Measurements from ENCODE around the gene POMGNT2. TPM values are rescaled to one million over a fixed set of nuclear protein-coding genes. Genes with fewer than 3 reads are reported as not detected.

Gene POMGNT2
- 14.0 TPM for polyA plus RNA-seq (2013, experiment 1 of 2; ENCODE audit: insufficient read length)
- 15.2 TPM for polyA plus RNA-seq (2013, experiment 2 of 2; ENCODE audit: insufficient read length)

DNA sequence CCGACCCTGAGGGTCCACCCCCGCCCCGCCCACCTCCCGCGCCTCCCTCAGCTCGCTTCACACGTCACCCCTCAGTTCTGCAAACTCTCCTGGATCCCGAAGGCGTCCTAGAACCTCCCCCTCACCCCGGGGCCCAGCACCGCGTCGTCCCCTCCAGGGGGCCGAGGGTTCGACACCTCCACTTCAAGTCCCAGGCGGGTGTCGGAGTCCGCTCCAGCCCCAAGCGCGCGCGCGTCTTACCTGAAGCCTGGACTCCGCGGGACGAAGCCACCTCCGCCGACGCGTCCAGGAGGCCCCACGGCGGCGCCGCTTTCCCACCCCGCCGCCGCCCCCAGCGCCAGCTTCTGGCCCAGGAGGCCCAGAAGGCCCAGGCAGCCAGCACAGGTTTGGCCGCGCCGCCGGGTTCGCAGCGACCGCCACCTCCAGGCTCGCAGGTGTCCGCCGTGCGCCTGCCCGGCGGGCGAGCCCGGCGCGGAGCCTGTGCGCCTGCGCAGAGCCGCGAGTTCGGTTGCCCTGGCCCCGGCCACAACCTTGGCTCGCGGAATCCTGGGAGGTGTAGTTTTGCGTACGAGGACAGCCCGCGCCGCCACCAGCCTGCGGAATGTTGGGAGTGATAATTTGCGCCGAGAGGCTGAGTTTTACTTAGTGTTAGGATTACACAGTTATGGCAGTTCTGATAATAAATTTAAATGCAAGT is at the start of gene POMGNT2:
TSS of gene POMGNT2 (minus strand) at position 484 of the 697 bp plus-strand sequence. CDS start 24,648 bp downstream, outside the sequence.
- peak; percentile 85 for DNase-seq

DNA sequence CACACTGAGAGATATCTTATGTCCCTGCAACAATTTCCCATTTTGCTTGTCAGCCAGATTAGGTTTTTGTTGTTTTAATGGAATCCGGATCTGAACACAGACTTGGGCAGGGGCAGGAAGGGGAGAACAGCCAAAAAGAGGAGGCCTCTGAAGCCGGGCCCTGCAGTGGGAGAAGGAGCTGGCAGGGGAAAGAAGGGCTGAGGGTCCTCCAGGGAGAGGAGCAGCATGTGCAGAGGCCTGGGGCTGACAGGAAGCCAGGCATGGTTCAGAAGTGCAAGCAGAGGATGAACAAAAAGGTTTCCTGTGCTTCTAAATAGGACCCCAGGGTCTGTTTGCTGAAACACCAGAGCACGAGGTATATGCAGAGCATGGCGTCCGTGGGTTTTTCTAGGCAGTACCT is 49.1 kb upstream of the POMGNT2 start:
- DNase-seq, result no peak

DNA sequence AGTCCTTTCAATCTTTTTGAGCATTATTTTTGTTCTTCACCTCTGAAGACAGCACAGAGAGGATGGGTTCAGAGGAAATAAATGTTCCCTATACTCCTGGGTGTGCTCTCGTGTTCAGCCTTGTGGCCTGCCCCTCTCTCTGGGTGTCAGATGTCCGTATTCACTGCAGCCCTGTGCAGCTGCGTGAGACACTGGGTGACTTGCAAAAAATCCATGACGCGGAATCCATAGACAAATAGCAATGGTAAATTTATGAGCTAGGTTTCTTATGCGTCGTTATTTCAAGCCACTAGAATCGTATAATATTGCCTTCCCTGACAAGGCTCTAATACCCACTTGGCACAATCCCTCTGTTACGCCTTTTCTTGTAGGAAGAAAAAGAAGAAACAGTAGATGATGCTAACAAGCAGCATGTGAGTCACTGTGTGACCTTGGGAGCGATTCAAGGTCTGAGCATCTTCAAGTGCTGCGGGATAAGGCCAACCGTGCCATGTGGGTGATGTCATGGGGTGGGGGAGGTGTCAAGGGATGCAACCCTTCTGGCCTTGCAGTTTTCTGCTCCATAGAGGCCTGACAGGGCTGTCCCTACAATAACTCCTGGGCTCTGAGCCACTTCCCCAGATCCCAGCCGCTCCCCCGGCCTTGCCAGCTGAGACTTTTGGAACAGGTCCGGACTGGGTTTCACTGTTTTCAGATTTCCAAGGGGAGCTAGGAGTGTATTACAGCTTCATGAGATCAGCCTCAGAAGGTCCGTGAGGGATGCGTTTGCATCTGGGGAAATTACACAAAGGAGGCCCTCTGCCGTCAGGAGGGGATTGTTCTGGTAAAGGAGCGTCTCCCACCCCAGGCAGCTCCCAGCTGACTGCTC is 47.6 kb upstream of the POMGNT2 start:
- peak; percentile 62 for DNase-seq

DNA sequence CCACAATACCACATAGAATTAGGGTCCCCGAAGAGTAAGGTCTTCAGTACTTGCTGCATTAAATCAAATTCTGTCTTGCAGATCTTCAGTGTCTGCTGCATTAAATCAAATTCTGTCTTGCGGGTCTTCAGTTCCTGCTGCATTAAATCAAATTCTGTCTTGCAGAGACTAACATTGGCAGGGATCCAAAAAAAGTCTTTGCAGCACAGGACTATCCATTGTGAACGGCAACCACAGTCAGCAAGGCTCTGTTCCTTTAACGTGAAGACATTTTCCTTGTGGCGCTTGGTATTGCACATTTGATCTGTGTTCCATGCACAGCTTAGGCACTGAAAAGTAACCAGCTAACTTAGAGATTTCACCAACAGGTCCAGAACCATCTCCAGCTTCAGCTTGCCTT is 46.8 kb upstream of the POMGNT2 start:
- DNase-seq, result peak; percentile 5

DNA sequence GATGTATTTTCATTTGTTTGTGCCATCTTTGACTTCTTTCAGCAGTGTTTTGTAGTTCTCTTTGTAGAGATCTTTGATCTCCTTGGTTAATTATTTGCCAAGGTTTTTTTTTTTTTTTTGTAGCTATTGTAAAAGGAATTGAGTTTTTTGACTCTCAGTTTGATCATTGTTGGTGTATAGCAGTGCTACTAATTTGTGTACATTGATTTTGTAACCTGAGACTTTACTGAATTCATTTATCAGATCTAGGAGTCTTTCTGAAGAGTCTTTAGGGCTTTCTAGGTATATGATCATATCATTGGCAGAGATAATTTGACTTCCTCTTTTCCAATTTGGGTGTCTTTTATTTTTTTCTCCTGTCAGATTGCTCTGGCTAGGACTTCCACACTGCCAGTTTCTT is 42.2 kb upstream of the POMGNT2 start:
- no peak for DNase-seq

DNA sequence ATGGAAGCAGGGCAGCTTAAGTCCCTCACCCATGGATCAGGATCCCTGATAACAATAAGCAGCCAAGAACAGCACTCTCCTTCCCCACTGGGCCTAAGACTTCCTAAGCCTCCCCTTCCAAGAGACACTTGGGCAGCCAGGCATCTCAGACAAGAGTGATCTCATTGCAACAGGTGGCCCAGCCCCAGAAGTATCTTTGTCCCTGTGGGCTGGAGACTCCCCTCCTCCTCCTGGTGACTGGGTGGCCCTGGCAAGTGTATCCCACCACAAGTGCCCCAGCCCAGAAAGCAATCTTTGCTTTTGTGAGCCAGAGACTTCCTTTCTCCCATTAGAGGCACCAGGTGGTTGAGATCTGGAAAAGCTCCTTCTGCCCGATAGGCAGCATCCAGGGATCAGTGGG is 40.7 kb upstream of the POMGNT2 start:
- DNase-seq, result no peak

DNA sequence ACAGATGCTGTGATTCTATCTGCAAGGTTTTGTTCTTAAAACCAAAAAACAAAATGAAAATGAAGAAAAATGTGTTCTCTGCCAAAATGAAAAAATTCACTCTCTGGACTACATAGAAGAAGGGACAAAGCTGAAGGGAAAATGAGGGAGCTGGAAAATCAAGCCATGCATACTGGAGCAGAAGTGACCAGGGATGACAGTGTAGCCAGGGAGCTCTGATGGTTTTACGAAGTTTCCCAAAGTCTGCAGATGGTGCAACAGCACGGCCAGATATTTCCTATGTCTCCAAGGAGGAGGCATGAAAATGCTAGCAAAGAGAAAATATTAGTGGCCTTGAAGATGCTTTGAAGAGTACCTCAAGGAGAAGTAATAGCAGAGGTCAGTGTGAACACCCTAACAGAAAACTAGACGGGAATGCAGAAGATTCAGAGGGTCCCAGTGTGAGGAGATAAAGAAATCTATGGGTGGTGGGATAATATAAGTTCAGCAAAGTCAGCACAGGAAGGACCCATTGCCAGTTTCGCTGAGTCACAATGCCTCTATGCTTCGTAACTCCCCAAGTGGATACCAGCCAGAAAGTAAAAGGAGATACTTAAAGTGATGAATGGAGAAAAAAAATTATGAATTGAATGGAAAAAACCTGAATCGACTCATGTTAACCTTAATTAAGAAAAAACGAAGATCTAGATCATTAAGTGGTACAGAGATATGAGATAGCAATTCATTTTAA is 39.0 kb upstream of the POMGNT2 start:
- DNase-seq, result no peak

DNA sequence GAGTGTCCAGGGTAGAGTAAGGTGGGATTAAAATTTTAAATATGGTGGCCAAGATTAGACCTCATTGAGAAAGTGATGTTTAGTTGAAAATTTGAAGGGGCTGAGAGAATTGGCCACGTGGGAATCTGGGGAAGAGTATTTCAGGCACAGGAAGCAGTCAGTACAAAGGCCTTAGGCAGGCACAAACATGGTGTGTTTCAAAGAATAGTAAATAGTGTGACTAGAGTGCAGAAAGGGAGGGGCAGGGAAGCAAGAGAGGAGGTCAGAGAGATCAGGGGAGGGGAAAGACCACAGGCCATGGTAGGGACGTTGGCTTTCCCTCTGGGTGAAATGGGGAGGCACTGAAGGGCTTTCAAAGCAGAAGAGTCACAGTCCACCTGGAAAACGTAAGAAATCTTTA is 36.6 kb upstream of the POMGNT2 start:
- no peak for DNase-seq

DNA sequence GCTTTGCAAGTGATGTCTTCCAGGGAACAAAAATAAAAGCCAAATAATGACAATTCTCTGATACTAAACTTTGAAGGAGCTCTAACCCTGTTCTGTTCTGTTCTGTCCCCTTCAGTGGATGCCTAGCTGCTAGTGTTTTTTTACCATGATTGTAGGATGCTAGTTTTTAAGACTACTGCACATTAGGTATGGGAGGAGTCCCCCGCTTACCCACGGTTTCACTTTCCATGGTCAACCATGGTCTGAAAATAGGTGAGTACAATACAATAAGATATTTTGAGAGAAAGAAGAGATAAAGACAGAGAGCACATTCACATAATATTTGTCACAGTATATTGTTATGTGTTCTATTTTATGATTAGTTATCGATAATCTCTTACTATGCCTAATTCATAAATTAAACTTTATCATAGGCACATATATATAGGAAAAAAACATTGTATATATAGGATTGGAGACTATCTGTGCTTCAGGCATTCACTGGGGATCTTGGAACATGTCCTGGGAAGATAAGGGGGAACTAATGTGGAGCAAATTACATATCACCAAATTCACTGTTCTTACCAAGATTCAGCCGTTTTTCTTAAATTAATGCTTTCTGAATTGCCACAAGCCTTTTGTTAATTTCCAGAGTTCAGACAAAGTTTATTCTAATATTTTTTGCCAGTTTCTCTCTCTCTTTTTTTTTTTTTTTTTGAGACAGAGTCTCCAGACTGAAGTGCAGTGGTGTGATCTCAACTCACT is 32.8 kb upstream of the POMGNT2 start:
- DNase-seq, result no peak

DNA sequence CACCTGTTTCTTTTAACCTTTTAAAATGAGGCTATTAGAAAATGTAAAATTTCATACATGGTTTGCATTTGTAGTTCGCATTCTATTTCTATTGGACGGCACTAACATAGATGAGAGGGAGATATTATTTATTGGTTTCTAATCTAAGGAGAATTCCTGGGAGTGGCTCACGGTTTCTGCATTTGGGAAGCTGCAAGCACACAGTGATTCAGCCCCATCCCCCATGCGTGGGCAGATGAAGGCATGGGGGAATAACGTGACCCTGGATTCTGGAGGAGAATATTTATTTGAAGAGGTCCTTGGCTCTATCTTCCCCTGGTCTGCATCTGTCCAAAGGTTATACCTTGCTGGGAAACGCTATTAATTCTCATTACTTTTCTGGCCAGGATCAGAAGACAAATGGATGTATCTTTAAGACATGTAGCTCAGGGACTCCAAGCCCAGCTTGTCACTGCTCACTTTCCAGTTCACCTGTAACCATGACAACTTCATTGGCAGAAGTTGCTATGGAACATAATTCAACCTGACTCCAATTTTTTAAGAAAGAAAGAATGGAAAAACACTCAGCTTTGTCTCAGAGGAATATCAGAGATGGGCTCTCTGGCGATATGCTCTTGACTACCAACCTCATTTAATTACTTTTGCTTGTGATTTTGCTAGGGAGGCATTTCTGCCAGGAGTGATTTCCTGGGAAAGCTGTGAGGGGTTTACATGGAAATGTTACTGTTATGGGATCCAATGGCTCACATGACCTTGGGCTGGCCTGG is 27.2 kb upstream of the POMGNT2 start:
- no peak for DNase-seq

DNA sequence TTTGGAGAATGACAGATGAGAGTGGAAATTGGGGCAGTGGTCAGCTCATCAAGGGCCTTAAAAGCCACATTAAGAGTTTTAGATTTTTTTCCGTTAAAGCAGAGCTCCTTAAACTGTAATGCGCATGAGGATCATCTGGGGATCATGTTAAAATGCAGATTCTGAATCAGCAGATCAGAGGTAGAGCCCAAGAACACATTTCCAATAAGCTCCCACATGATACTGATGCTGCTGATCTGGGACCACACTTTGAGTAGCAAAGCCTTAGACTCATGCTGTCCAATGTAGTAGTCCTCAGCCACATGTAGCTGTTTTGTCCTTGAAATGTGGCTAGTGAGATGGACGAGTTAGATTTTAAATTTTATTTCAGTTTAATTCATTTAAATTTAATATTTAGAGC is 26.3 kb upstream of the POMGNT2 start:
- no peak for DNase-seq

DNA sequence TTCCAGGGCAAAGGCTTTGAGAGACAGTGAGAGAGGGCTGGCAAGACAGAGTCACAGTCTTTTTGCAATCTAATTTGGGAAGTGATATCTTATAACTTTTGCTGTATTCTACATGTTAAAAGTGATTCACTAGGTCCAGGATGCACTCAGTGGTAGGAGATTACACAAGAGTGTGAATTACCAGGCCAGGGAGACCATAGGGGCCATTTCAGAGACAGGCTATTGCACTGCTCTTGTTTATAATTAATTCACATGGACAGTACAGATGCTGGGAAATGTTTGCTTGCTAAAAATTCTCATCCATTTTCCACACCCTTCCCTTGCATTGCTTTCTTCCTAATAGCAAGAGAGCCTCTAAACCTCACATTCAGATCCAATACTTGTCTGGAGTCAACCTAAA is 22.6 kb upstream of the POMGNT2 start:
- no peak for DNase-seq

DNA sequence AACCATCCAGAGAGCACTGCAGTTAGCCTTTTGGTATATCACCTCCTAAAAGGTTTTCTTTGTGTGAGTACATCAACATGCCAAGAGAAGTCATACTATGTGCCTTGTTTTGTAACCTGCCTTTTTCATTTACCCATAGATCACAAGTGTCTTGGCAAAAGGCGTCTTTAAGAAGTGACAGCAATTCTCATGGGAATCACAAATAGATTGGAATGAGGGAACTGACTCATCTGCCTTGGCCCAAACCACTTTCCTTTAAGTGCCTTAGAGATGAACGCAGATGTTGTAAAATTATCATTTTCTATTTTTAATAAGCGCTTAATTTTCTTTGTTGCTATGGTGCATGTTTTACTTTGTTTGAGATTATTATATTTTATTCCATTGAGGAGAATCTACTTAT is 20.7 kb upstream of the POMGNT2 start:
- no peak for DNase-seq

DNA sequence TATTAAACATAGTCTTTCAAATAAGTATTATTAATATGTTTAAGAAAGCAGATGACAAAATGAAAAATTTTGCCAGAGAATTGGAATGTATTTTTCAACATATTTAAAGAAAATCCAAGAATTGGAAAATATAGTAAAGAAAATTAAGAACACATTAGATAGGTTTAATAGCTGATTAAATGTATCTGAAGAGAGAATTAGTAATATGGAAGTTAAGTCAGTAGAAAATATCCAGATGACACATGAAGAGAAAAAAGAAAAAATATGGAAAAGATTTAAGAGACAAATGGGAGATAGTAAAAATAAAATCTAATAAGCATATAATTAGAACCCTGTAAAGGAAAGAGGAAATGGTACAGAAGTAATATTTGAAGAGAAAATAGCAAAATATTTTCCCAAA is 18.0 kb upstream of the POMGNT2 start:
- no peak for DNase-seq

DNA sequence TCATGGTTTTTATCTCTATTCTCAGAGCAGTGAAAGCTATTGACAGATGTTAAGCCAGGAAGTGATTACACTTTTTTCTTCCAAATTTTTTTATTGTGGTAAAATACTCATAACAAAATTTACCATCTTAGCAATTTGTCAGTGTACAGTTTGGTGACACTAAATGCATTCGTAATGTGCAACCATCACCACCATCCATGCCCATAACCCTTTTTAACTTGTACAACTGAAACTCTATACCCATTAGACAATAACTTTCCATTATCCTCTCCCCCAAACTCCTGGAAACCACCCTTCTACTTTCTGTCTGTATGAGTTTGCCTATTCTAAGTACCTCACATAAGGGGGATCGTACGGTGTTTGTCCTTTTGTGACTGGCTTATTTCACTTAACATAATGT is 15.1 kb upstream of the POMGNT2 start:
- DNase-seq, result no peak

DNA sequence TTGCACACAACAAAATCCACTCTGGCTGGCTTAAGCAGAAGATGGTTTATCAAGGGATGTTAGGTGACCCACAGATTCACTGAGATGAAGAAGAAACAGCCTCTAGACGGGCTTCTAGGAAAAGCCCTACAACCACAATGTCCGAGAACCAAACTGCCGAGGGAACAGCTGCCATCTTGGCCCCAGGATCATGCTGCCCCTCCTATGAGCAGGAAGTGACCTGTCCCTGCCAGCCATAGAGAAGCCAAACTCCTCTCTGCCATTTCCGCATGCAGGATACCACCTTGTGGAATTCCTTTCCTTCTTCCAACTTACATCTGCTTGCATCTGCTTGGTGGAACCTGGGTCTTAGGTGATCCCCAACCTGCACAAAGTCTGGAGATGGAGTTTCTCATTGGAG is 11.4 kb upstream of the POMGNT2 start:
- no peak for DNase-seq

DNA sequence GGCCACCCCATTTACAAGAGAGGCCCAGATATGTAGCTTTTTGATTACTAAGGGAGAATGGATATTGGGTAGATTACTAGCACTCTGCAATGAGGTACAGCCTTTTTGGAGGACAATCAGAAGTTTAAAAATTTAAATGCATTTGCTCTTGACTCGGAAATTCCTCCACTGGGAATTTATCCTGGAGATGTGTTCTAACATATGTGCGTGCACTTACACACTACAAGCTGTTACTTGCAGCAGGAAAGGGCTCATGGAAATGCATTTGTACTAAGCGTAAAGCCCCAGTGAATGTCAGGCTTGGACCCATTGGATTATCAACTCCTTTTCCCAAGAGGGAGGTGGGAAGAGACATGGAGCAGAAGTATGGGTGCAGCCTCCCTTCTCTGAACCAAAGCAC is 7.8 kb upstream of the POMGNT2 start:
- DNase-seq, result no peak

DNA sequence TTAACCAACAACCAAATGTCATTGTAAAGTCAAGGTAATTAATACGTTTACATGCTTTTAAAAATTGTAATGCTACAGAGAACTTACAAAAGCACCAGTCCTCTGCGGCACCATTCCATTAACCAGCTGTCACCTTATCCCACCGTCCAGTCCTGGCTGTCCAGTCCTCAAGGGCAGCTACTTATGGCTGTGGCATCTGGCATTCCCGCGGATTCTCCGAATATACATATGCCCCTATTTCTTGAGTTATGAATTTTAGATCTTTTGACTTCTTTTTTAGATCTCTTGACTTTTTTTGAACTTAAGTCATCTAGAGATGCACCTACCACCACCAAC is 382 bp upstream of the POMGNT2 start:
- DNase-seq, result no peak

DNA sequence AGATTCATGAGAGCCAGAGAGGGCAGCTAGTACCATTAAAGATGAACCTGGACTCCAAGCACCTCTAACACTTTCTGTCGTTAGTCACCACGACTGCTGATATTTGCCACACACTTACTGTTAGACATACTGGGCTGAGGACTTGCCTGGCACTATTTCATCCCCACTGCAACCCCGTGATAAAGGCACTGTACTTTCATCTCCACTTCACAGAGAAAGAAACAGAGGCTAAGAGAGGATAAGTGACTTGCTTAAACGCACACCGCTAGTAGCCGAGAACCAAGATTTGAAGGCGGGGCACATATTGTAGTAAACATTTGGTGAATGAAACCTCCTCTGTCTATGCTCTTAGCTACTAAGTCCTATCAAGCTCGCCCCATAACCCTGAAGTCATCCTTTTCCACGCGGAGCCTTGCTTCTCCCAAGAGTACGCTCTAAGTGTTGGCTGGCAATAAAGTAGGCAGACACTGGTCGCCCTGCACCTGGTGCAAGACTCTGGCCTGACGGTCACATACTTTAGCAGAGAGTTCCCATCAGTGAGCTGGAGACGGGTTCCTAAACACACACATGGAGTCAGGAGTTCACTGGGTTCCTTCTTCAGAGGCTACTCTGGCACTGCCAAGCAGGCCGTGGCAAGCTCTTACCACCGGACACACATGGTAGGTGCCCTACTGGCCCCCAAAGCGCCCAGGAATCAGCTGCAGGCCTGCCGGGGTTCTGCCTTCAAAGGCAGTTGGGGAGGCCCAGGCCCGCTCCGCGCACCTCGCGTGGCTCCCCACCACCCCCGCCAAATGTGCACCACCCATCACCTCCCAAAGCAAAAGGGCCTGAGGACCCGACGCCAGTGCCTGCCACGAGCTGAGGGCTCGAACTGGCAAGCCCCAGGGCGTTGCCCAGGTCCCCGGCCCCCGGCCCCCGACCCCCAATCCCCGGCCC is 951 bp downstream of the POMGNT2 start:
- no peak for DNase-seq

DNA sequence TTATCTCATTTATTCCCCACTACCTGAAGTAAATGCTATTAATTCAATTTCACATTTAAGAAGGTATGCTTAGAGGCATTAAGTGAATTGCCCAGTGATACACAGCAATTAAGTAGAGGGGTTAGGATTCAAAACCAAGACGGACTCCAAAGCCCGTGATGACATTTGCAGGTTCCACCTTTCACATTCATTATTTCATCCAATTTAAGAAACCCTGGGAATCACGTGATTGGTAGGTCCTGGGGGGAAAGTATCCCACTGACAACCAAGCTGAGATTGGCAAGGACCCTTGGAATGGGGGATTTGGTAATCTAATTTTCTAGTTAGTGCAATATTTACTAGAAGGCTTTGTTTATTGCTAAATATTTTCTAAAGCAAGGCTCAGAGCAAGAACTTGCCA is 1.8 kb downstream of the POMGNT2 start:
- DNase-seq, result no peak
